Cardiac fibroblast (primary cell): ENCODE data around the gene GAD1.

ENCODE experiments used
- DNase-seq, 2 donors: peaks; one replicate each; pipeline versions ENCODE4 v3.0.0 to v3.0.0-alpha.2; 2010; ENCODE audit warnings: low read depth in 2 of 2
- H3K4me3 ChIP-seq, 2 donors: replicated peaks in 1 of 2; 1 replicate in 1 of 2; 2 replicates in 1 of 2; pipeline ENCODE4 v1.5.1; 2011; ENCODE audit warnings: low read depth in 2 of 2, low read length in 2 of 2, mild to moderate bottlenecking in 2 of 2, moderate library complexity in 1 of 2
- TF ChIP-seq, protein P1 (sequence below): IDR thresholded peaks from one replicate; pipeline ENCODE4 v1.5.1; 2011; ENCODE audit warnings: low read depth, mild to moderate bottlenecking, low read length, inconsistent platforms

GAD1 gene

DNA sequence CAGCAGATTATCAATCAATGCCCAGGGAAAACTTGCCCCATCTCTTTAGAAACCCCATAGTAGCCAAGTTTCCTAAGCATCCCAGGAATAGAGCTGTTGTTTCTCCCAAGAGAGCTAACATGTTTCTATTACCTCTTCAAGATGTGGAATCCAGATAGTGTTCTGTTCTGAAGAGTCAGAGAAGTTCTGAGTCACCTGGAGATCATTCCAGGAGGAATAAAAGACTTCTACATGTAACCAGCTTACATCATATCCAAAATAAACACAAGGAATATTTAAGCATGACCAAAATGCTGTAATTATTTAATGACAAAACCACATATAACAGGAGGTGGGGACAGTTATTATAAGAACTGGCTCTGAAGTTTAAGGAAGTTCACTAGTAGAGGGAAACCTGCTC, 61.4 kb downstream of the GAD1 start:
- TF ChIP-seq, protein P1, sequence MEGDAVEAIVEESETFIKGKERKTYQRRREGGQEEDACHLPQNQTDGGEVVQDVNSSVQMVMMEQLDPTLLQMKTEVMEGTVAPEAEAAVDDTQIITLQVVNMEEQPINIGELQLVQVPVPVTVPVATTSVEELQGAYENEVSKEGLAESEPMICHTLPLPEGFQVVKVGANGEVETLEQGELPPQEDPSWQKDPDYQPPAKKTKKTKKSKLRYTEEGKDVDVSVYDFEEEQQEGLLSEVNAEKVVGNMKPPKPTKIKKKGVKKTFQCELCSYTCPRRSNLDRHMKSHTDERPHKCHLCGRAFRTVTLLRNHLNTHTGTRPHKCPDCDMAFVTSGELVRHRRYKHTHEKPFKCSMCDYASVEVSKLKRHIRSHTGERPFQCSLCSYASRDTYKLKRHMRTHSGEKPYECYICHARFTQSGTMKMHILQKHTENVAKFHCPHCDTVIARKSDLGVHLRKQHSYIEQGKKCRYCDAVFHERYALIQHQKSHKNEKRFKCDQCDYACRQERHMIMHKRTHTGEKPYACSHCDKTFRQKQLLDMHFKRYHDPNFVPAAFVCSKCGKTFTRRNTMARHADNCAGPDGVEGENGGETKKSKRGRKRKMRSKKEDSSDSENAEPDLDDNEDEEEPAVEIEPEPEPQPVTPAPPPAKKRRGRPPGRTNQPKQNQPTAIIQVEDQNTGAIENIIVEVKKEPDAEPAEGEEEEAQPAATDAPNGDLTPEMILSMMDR, result no peak
- DNase-seq, result peak in 1 of 2 donors; percentile 4
- no peak overlapping the region for H3K4me3 ChIP-seq

- TF ChIP-seq, protein P1, result no peak
- DNase-seq, result no peak
- no peak overlapping the region for H3K4me3 ChIP-seq
Measured at GRCh38 chr2:170878505-170878904, 61.8 kb downstream of the GAD1 start.

GRCh38 chr2:170881840-170882239, 65.2 kb downstream of the GAD1 start:
- no peak overlapping the region for H3K4me3 ChIP-seq
- TF ChIP-seq, protein P1, result no peak
- no peak for DNase-seq

GRCh38 chr2:170882758-170883157, 66.1 kb downstream of the GAD1 start:
- no peak for DNase-seq
- TF ChIP-seq, protein P1, result no peak

GRCh38 chr2:170883683-170884082, 67.0 kb downstream of the GAD1 start:
- no peak overlapping the region for H3K4me3 ChIP-seq
- DNase-seq, result no peak
- TF ChIP-seq, protein P1, result no peak

More at GRCh38 chr2:170882758-170883157, 66.1 kb downstream of the GAD1 start:
- H3K4me3 ChIP-seq, result no peak overlapping the region

GRCh38 chr2:170885130-170885791, 68.6 kb downstream of the GAD1 start:
- no peak overlapping the region for H3K4me3 ChIP-seq
- DNase-seq, result no peak
- TF ChIP-seq, protein P1, result no peak

DNA sequence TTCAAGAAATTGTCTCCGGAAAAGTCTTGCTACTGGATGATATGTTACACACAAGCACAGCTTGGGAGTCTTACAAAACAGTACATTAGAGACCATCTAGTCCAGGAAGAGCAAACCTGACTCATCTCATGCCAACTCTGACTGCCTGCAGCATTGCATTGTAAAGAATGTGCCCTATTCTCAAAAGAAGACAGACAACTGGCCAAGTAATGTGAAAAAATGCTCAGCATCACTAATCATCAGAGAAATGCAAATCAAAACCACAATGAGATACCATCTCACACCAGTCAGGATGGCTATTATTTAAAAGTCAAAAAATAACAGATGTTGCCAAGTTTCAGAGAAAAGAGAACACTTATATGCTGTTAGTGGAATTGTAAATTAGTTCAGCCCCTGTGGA, 69.7 kb downstream of the GAD1 start:
- H3K4me3 ChIP-seq, result no peak overlapping the region
- TF ChIP-seq, protein P1, result no peak
- DNase-seq, result peak; percentile 54 to 55
